Measurements from ENCODE around the gene PADI1.

The PADI1 gene

GRCh38 chr1:17274186-17275170 is 69.5 kb downstream of the PADI1 start:
- no peak for DNase-seq

- no peak for DNase-seq
Observed at GRCh38 chr1:17276568-17276967, 71.6 kb downstream of the PADI1 start.

GRCh38 chr1:17277511-17278159 is 72.7 kb downstream of the PADI1 start:
- no peak for DNase-seq

GRCh38 chr1:17278996-17279830 is 74.3 kb downstream of the PADI1 start:
- DNase-seq = no peak

GRCh38 chr1:17280436-17280835 is 75.5 kb downstream of the PADI1 start:
- no peak for DNase-seq

- DNase-seq = no peak
Observed at GRCh38 chr1:17280894-17281293, 76.0 kb downstream of the PADI1 start.

GRCh38 chr1:17281775-17282181 is 76.8 kb downstream of the PADI1 start:
- no peak for DNase-seq

GRCh38 chr1:17282836-17283235 is 77.9 kb downstream of the PADI1 start:
- DNase-seq = no peak

GRCh38 chr1:17286646-17287045 is 81.7 kb downstream of the PADI1 start:
- no peak for DNase-seq

- DNase-seq = no peak
Observed at GRCh38 chr1:17287130-17287776, 82.3 kb downstream of the PADI1 start.

GRCh38 chr1:17289721-17290120 is 84.8 kb downstream of the PADI1 start:
- no peak for DNase-seq

GRCh38 chr1:17290553-17290952 is 85.6 kb downstream of the PADI1 start:
- no peak for DNase-seq

- DNase-seq = no peak
Observed at GRCh38 chr1:17292299-17293160, 87.6 kb downstream of the PADI1 start.

- no peak for DNase-seq
Observed at GRCh38 chr1:17293681-17294425, 88.9 kb downstream of the PADI1 start.

- DNase-seq = no peak
Observed at GRCh38 chr1:17295292-17295691, 90.4 kb downstream of the PADI1 start.
